ENCODE measurements around the gene IFNAR1.
"Not testable (repeated sequence)": the region's sequence is repeated elsewhere in the genome, so short reads cannot be mapped to it uniquely, and the experiment has no call there.

Gene IFNAR1

GRCh38 chr21:33308586-33309490 is 15.9 kb upstream of the IFNAR1 start:
- no peak for DNase-seq (ENCODE audit: low read depth)

- DNase-seq (ENCODE audit: low read depth): no peak
Observed at GRCh38 chr21:33309778-33310177, 15.0 kb upstream of the IFNAR1 start.

- no peak for DNase-seq (ENCODE audit: low read depth)
Observed at GRCh38 chr21:33312121-33312520, 12.6 kb upstream of the IFNAR1 start.

- no peak for DNase-seq (ENCODE audit: low read depth)
Observed at GRCh38 chr21:33313183-33313582, 11.6 kb upstream of the IFNAR1 start.

GRCh38 chr21:33313611-33314010 is 11.2 kb upstream of the IFNAR1 start:
- no peak for DNase-seq (ENCODE audit: low read depth)

- DNase-seq (ENCODE audit: low read depth): no peak
Observed at GRCh38 chr21:33314111-33314510, 10.7 kb upstream of the IFNAR1 start.

GRCh38 chr21:33315946-33316710 is 8.6 kb upstream of the IFNAR1 start:
- no peak for DNase-seq (ENCODE audit: low read depth)

- no peak for DNase-seq (ENCODE audit: low read depth)
Observed at GRCh38 chr21:33317145-33317544, 7.6 kb upstream of the IFNAR1 start.

GRCh38 chr21:33317786-33318486 is 6.8 kb upstream of the IFNAR1 start:
- DNase-seq (ENCODE audit: low read depth): no peak

GRCh38 chr21:33321005-33321404 is 3.8 kb upstream of the IFNAR1 start:
- not testable (repeated sequence) for DNase-seq (ENCODE audit: low read depth)

GRCh38 chr21:33323610-33324009 is 1.2 kb upstream of the IFNAR1 start:
- DNase-seq (ENCODE audit: low read depth): not testable (repeated sequence)

- peak; percentile 47 for DNase-seq (ENCODE audit: low read depth)
Observed at GRCh38 chr21:33325222-33326067, 675 bp downstream of the IFNAR1 start.

- no peak for DNase-seq (ENCODE audit: low read depth)
Observed at GRCh38 chr21:33327326-33327725, 2.6 kb downstream of the IFNAR1 start.

GRCh38 chr21:33327792-33328433 is 3.1 kb downstream of the IFNAR1 start:
- no peak for DNase-seq (ENCODE audit: low read depth)

GRCh38 chr21:33330726-33331125 is 6.0 kb downstream of the IFNAR1 start:
- no peak for DNase-seq (ENCODE audit: low read depth)

- no peak for DNase-seq (ENCODE audit: low read depth)
Observed at GRCh38 chr21:33332143-33332542, 7.4 kb downstream of the IFNAR1 start.

- no peak for DNase-seq (ENCODE audit: low read depth)
Observed at GRCh38 chr21:33334191-33334590, 9.4 kb downstream of the IFNAR1 start.

GRCh38 chr21:33334824-33335223 is 10.1 kb downstream of the IFNAR1 start:
- no peak for DNase-seq (ENCODE audit: low read depth)

- no peak for DNase-seq (ENCODE audit: low read depth)
Observed at GRCh38 chr21:33339135-33339534, 14.4 kb downstream of the IFNAR1 start.

- DNase-seq (ENCODE audit: low read depth): no peak
Observed at GRCh38 chr21:33339918-33340317, 15.1 kb downstream of the IFNAR1 start.

- DNase-seq (ENCODE audit: low read depth): no peak
Observed at GRCh38 chr21:33345751-33346238, 21.0 kb downstream of the IFNAR1 start.
